RPMI7951 (cell line): Measurements from ENCODE around the gene NMRAL1. TPM values are rescaled to one million over a fixed set of nuclear protein-coding genes. Genes with fewer than 3 reads are reported as not detected.

Experiments
- DNase-seq: peaks from one replicate; pipeline ENCODE4 v3.0.0-alpha.2; 2012; ENCODE audit warnings: low read depth
- total RNA-seq: library from RNA; depleted of rRNA; stranded (reverse); fragments of >200 nt; shearing (Covaris generic); gene quantifications from 2 replicates; pipeline ENCODE4 v1.2.3, GENCODE V29; 2014

NMRAL1 gene
- total RNA-seq, 1 experiment from 2014 or later, result 48.4 TPM

DNA sequence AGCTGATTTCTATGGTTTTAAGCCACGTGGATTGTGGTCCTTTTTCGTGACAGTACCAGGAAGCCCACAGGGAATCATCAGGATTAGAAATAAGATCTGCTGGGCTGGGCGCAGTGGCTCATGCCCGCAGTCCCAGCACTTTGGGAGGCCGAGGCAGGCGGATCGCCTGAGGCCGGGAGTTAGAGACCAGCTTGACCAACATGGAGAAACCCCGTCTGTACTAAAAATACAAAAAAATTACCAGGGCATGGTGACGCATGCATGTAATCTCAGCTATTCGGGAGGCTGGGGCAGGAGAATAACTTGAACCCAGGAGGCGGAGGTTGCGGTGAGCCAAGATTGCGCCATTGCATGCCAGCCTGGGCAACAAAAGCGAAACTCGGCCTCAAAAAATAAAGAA, 6.5 kb downstream of the NMRAL1 start:
- DNase-seq, result no peak

GRCh38 chr16:4465977-4466779, 8.2 kb downstream of the NMRAL1 start:
- no peak for DNase-seq

GRCh38 chr16:4463522-4464163, 10.8 kb downstream of the NMRAL1 start:
- DNase-seq, result no peak

GRCh38 chr16:4461250-4462085, 13.0 kb downstream of the NMRAL1 start:
- DNase-seq, result no peak

DNA sequence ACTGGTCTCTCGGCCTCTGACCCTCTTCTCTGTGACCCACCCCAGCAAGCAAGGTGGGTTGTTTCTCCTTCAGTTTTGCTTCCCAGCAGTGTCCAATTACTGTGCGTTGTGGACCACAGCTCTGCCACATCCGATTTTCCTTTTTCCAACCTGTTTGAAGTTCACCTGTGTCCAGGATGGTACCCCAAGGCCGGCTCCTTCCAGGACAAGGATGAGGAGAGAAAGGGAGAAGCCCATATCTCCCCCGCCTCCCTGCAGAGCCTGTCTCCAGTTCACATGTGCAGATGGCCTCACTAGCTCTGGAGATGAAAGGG, 13.5 kb downstream of the NMRAL1 start:
- DNase-seq, result no peak

DNA sequence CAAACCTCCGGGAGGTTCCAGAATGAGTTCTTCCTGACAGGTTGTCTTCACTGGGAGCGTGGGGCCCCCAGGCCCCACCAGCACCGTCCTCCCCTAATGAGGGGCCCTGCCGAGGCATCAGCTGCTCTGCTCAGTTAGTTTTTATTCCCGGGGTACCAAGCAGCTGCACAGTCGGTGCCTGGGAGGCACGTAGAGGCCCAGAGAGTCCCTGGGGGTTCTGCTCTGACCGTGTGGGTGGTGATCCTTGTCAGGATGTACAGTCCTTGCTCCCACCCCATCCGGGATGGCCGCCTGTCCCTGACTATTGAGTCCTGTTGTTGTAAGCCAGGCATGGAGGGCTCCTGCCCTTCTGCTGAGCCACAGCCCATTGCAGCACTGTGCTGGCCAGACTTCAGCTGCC, 18.5 kb downstream of the NMRAL1 start:
- DNase-seq, result no peak

DNA sequence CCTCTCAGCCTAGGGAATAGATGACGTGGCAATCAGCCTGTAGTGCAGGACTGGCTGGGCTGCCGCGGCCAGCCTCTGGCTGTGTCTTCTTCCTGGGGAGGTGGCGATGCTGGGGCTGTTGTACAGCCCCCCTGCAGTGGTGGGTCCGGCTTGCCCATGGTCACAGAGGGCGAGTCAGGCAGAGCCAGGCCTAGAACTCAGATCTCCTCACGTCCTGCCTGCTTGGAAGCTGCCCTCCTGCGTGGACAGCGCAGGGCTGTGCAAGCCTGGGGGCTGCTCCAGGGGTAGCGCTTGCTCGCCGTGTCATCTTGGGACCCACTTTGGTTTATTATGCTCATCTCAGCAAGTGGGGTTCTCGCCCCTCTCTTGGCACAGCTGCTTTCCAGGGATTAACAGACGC, 19.3 kb downstream of the NMRAL1 start:
- DNase-seq, result no peak

DNA sequence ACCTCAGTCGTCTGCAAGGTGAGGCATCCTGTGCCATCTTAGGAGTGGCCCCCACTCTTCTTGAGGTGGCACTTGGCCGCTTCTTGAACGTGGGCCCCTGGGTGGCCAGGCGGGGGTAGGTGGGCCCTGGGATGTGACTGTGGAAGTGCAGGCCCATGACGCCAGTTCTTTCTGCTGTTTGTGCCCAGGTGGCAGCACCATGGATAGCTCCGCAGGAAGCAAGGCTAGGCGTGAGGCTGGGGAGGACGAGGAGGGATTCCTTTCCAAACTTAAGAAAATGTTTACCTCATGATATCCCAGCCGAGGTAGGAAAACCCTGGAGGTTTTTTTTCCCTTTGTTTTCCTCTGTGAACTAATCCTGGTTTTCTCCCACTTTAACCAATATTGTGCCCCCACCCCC, 19.8 kb downstream of the NMRAL1 start:
- no peak for DNase-seq

DNA sequence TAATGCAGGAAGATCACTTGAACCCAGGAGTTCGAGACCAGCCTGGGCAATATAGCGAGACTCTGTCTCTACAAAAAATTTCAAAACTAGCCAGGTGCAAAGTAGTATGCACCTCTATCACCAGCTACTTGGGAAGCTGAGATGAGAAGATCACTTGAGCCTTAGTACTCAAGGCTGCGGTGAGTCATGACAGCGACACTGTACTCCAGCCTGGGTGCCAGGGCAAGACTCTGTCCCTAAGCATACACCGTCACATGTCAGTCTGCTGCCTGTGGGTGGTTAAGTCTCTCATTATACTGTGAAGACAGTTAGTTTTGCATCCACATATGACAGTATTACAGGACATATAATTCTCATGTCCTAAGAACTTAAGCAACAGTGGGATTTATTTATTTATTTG, 21.8 kb downstream of the NMRAL1 start:
- DNase-seq, result no peak

DNA sequence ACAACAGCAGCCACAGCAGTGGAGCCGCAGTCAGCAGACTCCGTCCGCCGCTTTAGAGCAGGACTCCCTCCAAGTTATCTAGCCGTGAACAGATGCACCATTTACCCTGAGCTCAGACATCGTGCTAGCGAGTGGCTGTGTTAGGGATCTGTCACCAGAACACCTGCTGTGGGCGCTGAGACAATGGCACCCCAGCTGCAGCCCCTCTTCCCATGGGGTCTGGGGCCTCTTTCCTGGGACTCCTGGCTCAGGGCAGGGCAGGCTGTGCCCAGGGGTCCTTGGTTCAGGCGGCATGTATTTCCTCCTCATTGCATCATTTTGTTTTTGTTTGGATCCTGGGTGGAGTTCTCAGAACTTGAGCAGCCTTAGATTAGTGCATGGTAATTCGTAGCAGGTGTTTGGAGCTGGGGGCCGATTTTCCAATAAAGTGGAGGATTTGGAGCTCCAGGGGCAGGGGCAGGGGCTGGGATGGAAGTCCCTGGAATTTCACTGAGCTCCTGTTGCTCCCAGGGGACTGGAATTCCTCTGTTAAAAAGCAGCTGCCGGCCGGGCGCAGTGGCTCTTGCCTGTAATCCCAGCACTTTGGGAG, 23.4 kb downstream of the NMRAL1 start:
- no peak for DNase-seq

DNA sequence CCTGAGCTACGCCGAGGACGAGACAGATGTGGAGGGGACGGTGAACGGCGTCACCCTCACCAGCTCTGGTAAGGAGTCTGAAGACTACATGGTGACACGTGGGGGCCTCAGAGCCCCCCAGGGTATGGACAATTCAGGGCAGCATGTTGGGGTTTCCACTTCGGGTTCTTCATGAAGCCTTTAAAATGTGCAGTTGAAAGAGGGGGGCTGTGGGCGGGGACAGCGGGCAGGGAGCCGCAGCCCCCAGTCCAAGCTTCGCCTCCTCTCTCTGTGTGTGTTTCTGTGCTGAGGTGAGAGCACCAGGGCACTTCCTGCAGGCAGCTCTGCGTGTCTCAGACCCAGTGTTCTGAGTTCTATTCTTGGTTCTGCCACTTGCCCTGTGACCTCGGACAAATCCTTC, 24.0 kb downstream of the NMRAL1 start:
- no peak for DNase-seq

DNA sequence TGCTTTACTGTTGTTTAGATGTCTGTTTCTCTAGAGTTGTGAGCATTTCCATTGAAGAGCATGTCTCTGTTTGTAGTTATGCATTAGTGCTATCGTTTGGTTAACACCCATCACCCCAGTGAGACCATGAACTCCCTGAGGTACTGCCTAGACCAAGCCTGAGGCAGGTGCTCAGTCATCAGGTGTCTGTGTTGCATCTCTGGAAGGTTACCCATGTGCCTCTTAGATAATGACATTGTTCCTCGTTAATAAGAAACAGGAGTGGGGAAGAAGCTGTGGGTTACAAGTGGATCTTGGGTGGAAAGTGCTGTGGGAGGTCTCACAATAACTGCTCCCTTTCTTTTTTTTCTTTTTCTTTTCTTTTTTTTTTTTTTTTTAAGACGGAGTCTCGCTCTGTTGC, 30.4 kb downstream of the NMRAL1 start:
- no peak for DNase-seq

DNA sequence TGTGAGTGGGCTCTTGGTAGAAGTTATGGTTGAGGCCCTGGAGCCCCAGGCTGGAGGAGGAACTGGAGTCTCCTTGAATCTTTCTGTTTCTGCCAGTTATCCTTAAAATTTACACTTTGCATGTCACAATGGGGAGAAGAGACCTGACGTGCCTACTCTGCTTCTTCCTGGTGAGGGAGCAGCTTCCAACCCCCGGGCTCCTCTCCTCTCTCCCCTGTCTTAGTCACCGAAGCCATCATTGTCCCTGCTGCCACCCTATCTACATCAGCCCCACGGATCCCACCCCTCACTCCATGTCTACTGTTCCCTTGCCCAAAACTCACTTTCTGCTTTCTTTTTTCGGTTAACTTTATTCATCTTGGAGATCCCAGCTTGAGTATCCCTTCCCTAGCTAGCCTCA, 31.2 kb downstream of the NMRAL1 start:
- DNase-seq, result no peak

GRCh38 chr16:4442371-4442770, 32.1 kb downstream of the NMRAL1 start:
- no peak for DNase-seq

DNA sequence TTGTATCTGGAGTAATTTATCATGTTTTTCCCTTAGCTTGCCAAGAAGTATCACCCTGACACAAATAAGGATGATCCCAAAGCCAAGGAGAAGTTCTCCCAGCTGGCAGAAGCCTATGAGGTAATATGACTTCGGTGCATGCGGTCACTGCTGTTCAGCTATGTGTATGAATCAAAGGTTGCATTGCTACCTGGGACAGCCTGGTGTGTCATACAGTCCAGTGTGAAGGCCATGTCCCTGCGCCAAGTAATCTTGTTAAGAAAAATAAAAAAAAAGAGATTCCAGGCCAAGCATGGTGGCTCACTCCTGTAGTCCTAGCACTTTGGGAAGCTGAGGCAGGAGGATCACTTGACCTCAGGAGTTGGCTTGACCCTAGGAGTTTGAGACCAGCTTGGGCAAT, 37.1 kb downstream of the NMRAL1 start:
- no peak for DNase-seq

GRCh38 chr16:4435337-4436067, 38.9 kb downstream of the NMRAL1 start:
- DNase-seq, result no peak

DNA sequence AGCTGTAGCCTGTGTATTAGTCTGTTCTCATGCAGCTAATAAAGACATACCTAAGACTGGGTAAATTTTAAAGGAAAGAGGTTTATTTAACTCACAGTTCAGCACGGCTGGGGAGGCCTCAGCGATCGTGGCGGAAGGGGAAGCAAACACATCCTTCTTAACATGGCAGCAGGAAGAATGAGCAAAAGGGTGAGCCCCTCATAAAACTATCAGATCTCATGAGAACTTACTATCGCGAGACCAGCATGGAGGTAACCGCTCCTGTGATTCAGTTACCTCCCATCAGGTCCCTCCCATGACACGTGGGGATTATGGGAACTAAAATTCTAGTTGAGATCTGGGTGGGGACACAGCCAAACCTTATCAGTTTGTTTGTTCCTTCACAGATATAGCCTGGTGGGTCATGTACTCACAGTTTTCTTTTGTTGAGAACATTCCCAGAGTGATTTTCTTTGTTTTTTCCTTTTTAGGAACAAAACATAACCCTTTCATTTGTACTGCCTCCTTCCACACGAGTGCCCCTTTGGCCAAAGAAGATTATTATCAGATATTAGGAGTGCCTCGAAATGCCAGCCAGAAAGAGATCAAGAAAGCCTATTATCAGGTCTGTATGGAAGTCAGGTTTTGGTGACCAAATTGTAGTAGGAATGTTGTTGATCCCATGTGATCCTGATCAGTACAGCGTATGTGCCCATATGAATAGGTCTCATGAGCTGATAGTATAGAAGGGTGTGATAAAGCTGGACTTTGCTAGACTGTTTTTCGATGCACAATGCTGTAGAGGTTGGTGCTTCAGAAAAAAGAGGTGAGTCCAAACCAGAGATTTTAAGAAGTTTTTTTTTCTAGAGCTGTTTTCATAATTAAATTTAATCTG, 40.3 kb downstream of the NMRAL1 start:
- DNase-seq, result no peak

- DNase-seq, result no peak
Observed at GRCh38 chr16:4433228-4433627, 41.2 kb downstream of the NMRAL1 start.

GRCh38 chr16:4431023-4431422, 43.4 kb downstream of the NMRAL1 start:
- DNase-seq, result no peak

GRCh38 chr16:4428500-4428899, 45.9 kb downstream of the NMRAL1 start:
- DNase-seq, result no peak
